Liver (tissue), 3 donors: Measurements from ENCODE around the gene BTF3.

Source experiments
- CTCF ChIP-seq: fragments of 150-350 bp; IDR thresholded peaks from 2 replicates; pipeline ENCODE4 v1.5.1; 2017; ENCODE audit warnings: improper control_type of control experiment, low read depth, low read length; ENCODE audit not compliant: missing input control
- FOXA1 ChIP-seq: IDR thresholded peaks from 2 replicates; pipeline ENCODE4 v1.6.1; 2016; ENCODE audit warnings: antibody characterized with exemption
- GABPA ChIP-seq, 2 donors: IDR thresholded peaks in 1 of 2; conservative IDR thresholded peaks in 1 of 2; 2 replicates each; pipeline ENCODE4 v1.6.1; 2016; ENCODE audit warnings: antibody characterized with exemption in 2 of 2, mild to moderate bottlenecking in 1 of 2, moderate library complexity in 1 of 2
- MAX ChIP-seq: IDR thresholded peaks from 2 replicates; pipeline ENCODE4 v1.6.1; 2016; ENCODE audit warnings: antibody characterized with exemption
- NR2F2 ChIP-seq: IDR thresholded peaks from 2 replicates; pipeline ENCODE4 v1.6.1; 2016; ENCODE audit warnings: antibody characterized with exemption
- RAD21 ChIP-seq, 2 donors: IDR thresholded peaks; 2 replicates each; pipeline ENCODE4 v1.6.1; 2016; ENCODE audit warnings: antibody characterized with exemption in 2 of 2, mild to moderate bottlenecking in 2 of 2
- RXRA ChIP-seq, 2 donors: IDR thresholded peaks; 2 replicates each; pipeline ENCODE4 v1.6.1; 2017 to 2018; ENCODE audit warnings: antibody characterized with exemption in 2 of 2, mild to moderate bottlenecking in 1 of 2
- SP1 ChIP-seq: IDR thresholded peaks from 2 replicates; pipeline ENCODE4 v1.6.1; 2018; ENCODE audit warnings: antibody characterized with exemption, mild to moderate bottlenecking
- TAF1 ChIP-seq: conservative IDR thresholded peaks from 2 replicates; pipeline ENCODE4 v1.6.1; 2016; ENCODE audit warnings: antibody characterized with exemption, mild to moderate bottlenecking
- YY1 ChIP-seq: IDR thresholded peaks from 2 replicates; pipeline ENCODE4 v1.6.1; 2016; ENCODE audit warnings: antibody characterized with exemption, mild to moderate bottlenecking
- TF ChIP-seq, protein P1 (sequence below): IDR thresholded peaks from 2 replicates; pipeline ENCODE4 v1.6.1; 2016; ENCODE audit warnings: antibody characterized with exemption
- donor health status: healthy.
- donor health status: healthy.

- no peak for TF ChIP-seq SP1
- no peak for TF ChIP-seq CTCF
- TF ChIP-seq, protein P1, sequence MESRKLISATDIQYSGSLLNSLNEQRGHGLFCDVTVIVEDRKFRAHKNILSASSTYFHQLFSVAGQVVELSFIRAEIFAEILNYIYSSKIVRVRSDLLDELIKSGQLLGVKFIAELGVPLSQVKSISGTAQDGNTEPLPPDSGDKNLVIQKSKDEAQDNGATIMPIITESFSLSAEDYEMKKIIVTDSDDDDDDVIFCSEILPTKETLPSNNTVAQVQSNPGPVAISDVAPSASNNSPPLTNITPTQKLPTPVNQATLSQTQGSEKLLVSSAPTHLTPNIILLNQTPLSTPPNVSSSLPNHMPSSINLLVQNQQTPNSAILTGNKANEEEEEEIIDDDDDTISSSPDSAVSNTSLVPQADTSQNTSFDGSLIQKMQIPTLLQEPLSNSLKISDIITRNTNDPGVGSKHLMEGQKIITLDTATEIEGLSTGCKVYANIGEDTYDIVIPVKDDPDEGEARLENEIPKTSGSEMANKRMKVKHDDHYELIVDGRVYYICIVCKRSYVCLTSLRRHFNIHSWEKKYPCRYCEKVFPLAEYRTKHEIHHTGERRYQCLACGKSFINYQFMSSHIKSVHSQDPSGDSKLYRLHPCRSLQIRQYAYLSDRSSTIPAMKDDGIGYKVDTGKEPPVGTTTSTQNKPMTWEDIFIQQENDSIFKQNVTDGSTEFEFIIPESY = no peak
- TF ChIP-seq RXRA (IDR thresholded peaks at IDR 0.05) = no peak
- TF ChIP-seq GABPA (IDR thresholded peaks at IDR 0.05 in 1 of 2, conservative IDR thresholded peaks at IDR 0.05 in 1 of 2) = no peak
- TF ChIP-seq TAF1 = no peak
- no peak for TF ChIP-seq NR2F2
- TF ChIP-seq RAD21 (IDR thresholded peaks at IDR 0.05) = no peak
- no peak for TF ChIP-seq FOXA1
- TF ChIP-seq YY1 = no peak
- no peak for TF ChIP-seq MAX
These were observed 36.7 kb downstream of the BTF3 start for GRCh38 chr5:73534971-73535370.
